Measurements from ENCODE around the gene OR1F1.

OR1F1 gene

DNA sequence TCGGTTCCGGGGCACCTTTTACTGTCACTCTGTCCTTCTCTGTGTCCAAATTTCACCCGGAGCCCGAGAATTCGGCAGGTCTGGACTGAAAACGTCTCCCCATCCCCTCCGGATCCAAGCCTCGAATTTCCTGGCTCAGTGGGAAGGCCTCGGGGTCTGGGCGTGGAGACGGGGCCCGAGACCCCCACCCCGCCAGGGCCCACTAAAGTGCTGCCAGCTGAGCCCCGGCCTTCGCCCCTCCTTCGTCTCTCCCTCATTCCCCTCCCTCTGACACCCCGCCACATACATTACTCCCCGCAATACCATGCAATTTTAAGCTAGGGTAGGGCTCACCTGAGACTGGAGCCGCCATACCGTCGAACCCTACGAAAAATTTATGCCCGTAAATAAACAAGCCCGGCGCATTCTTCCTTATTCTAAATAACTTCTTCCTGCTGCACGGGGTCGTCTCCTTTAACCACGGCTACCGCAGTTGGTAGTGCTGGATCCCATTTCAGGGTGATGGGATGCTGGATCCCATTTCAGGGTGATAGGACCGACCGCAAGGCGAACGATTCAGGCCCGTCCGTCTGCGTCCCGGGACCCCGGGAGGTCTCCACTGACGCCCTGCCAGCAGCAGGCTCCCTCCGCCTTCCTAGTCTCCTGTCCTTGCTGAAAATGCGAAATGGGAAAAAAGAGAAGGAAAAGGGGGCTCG is 4.4 kb upstream of the OR1F1 start:
- no peaks in the 10 kb centered on the region for H3K27me3 ChIP-seq (ENCODE audit: insufficient read depth, poor library complexity, severe bottlenecking)
- no peaks in the 10 kb centered on the region for H3K9me3 ChIP-seq (ENCODE audit: severe bottlenecking)
- H3K36me3 ChIP-seq (ENCODE audit: low read depth) = no peaks in the 10 kb centered on the region
- peak; percentile 11; the same call in 1 of the 3 replicates for ATAC-seq (ENCODE audit: low read depth)
- DNase-seq (ENCODE audit: low spot score) = no peak
- H3K4me3 ChIP-seq (ENCODE audit: severe bottlenecking) = peak overlapping the region; percentile 40
- H3K27ac ChIP-seq (ENCODE audit: poor library complexity, severe bottlenecking) = no peak overlapping the region
- no peaks in the 10 kb centered on the region for H3K4me1 ChIP-seq (ENCODE audit: insufficient read depth, poor library complexity, severe bottlenecking)
- TF ChIP-seq, protein P1, sequence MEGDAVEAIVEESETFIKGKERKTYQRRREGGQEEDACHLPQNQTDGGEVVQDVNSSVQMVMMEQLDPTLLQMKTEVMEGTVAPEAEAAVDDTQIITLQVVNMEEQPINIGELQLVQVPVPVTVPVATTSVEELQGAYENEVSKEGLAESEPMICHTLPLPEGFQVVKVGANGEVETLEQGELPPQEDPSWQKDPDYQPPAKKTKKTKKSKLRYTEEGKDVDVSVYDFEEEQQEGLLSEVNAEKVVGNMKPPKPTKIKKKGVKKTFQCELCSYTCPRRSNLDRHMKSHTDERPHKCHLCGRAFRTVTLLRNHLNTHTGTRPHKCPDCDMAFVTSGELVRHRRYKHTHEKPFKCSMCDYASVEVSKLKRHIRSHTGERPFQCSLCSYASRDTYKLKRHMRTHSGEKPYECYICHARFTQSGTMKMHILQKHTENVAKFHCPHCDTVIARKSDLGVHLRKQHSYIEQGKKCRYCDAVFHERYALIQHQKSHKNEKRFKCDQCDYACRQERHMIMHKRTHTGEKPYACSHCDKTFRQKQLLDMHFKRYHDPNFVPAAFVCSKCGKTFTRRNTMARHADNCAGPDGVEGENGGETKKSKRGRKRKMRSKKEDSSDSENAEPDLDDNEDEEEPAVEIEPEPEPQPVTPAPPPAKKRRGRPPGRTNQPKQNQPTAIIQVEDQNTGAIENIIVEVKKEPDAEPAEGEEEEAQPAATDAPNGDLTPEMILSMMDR (IDR thresholded peaks at IDR 0.05; ENCODE audit: poor library complexity, severe bottlenecking) = no peak

GRCh38 chr16:3186946-3187690 is 886 bp upstream of the OR1F1 start:
- H3K4me3 ChIP-seq (ENCODE audit: severe bottlenecking) = peak overlapping the region; percentile 52
- DNase-seq (ENCODE audit: low spot score) (no peak), ATAC-seq (ENCODE audit: low read depth) (no peak)
- H3K9me3 ChIP-seq (ENCODE audit: severe bottlenecking) = no peaks in the 10 kb centered on the region
- H3K4me1 ChIP-seq (ENCODE audit: insufficient read depth, poor library complexity, severe bottlenecking) = no peaks in the 10 kb centered on the region
- no peaks in the 10 kb centered on the region for H3K36me3 ChIP-seq (ENCODE audit: low read depth)
- H3K27me3 ChIP-seq (ENCODE audit: insufficient read depth, poor library complexity, severe bottlenecking) = no peaks in the 10 kb centered on the region
- TF ChIP-seq, protein P1 (IDR thresholded peaks at IDR 0.05; ENCODE audit: poor library complexity, severe bottlenecking) = no peak
- no peak overlapping the region for H3K27ac ChIP-seq (ENCODE audit: poor library complexity, severe bottlenecking)

DNA sequence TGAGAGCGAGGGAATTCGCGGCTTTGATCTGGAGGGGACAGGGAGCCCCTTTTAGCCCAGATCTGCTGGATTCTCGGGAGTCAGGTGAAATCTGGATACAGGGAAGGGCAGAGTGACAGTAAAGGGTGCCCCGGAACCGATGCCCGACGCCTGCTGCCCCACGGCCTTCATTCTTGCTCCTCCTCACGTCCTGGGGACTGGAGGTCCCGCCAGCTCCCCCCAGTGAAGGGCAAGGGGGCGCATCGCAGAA is 596 bp downstream of the OR1F1 start:
- TF ChIP-seq, protein P1 (IDR thresholded peaks at IDR 0.05; ENCODE audit: poor library complexity, severe bottlenecking) = no peak
- no peak for DNase-seq (ENCODE audit: low spot score)
- peak overlapping the region; percentile 54 for H3K27ac ChIP-seq (ENCODE audit: poor library complexity, severe bottlenecking)
- no peaks in the 10 kb centered on the region for H3K4me1 ChIP-seq (ENCODE audit: insufficient read depth, poor library complexity, severe bottlenecking)
- ATAC-seq (ENCODE audit: low read depth) = peak; percentile 4; the same call in 2 of the 3 replicates
- H3K27me3 ChIP-seq (ENCODE audit: insufficient read depth, poor library complexity, severe bottlenecking) = no peaks in the 10 kb centered on the region
- H3K9me3 ChIP-seq (ENCODE audit: severe bottlenecking) = no peaks in the 10 kb centered on the region
- H3K36me3 ChIP-seq (ENCODE audit: low read depth) = no peaks in the 10 kb centered on the region
- peak overlapping the region; percentile 52 for H3K4me3 ChIP-seq (ENCODE audit: severe bottlenecking)

GRCh38 chr16:3188925-3189825 is 1.2 kb downstream of the OR1F1 start:
- peak; percentile 73 for DNase-seq (ENCODE audit: low spot score)

More at GRCh38 chr16:3188925-3189825, 1.2 kb downstream of the OR1F1 start:
- H3K9me3 ChIP-seq (ENCODE audit: severe bottlenecking) = no peaks in the 10 kb centered on the region
- peak overlapping the region; percentile 54 for H3K27ac ChIP-seq (ENCODE audit: poor library complexity, severe bottlenecking)
- peak; percentile 56 for ATAC-seq (ENCODE audit: low read depth)
- no peaks in the 10 kb centered on the region for H3K4me1 ChIP-seq (ENCODE audit: insufficient read depth, poor library complexity, severe bottlenecking)
- no peaks in the 10 kb centered on the region for H3K27me3 ChIP-seq (ENCODE audit: insufficient read depth, poor library complexity, severe bottlenecking)
- no peaks in the 10 kb centered on the region for H3K36me3 ChIP-seq (ENCODE audit: low read depth)
- H3K4me3 ChIP-seq (ENCODE audit: severe bottlenecking) = peak overlapping the region; percentile 52
- TF ChIP-seq, protein P1 (IDR thresholded peaks at IDR 0.05; ENCODE audit: poor library complexity, severe bottlenecking) = no peak
